WTC11 (cell line): ENCODE results near the gene RASL12. TPM values are rescaled to one million over a fixed set of nuclear protein-coding genes. Genes with fewer than 3 reads are reported as not detected.

Experiments
- ATAC-seq: fragments of 200-7000 bp; cut with Tn5 transposase; 2 replicates; pipeline ENCODE4 v1.10.0; 2021; ENCODE audit warnings: mild to moderate bottlenecking, moderate library complexity
- CTCF ChIA-PET: fragments of 300-600 bp; sonication (Branson Sonifier 250); formaldehyde crosslinking; loops from one replicate; lab custom pipeline; 2021; ENCODE audit warnings: antibody characterized with exemption; lab: Charles Lee
- POLR2A ChIA-PET: fragments of 350-600 bp; sonication (Branson Sonifier 250); formaldehyde crosslinking; loops from one replicate; lab custom pipeline; 2021; ENCODE audit warnings: antibody characterized with exemption; lab: Charles Lee
- DNase-seq: peaks from one replicate; pipeline ENCODE4 v3.0.0; 2021; ENCODE audit warnings: low spot score
- H3K27ac Mint-ChIP-seq: 2 replicates; pipeline ENCODE4 v1.8.0; 2021; ENCODE audit warnings: mixed read lengths
- H3K27me3 Mint-ChIP-seq: 2 replicates; pipeline ENCODE4 v1.8.0; 2021; ENCODE audit warnings: low read depth, mild to moderate bottlenecking, moderate library complexity, mixed read lengths
- H3K36me3 Mint-ChIP-seq: 2 replicates; pipeline ENCODE4 v1.8.0; 2021; ENCODE audit warnings: mixed read lengths
- H3K4me1 Mint-ChIP-seq: 2 replicates; pipeline ENCODE4 v1.8.0; 2022; ENCODE audit warnings: mixed read lengths
- H3K4me3 Mint-ChIP-seq: 2 replicates; pipeline ENCODE4 v1.8.0; 2021; ENCODE audit warnings: mild to moderate bottlenecking, moderate library complexity, mixed read lengths
- H3K9me3 Mint-ChIP-seq: 2 replicates; pipeline ENCODE4 v1.8.0; 2021; ENCODE audit warnings: mixed read lengths
- CBFB ChIP-seq: sonication (generic); formaldehyde crosslinking; IDR thresholded peaks from 2 replicates; pipeline ENCODE4 v1.8.1; 2022; ENCODE audit warnings: mild to moderate bottlenecking, low read depth, missing genetic modification reagents
- CREM ChIP-seq: sonication (generic); formaldehyde crosslinking; IDR thresholded peaks from 2 replicates; pipeline ENCODE4 v1.8.1; 2022; ENCODE audit warnings: mild to moderate bottlenecking, missing genetic modification reagents, moderate library complexity
- FOXP4 ChIP-seq: sonication (generic); formaldehyde crosslinking; IDR thresholded peaks from 2 replicates; pipeline ENCODE4 v1.8.0; 2022; ENCODE audit warnings: mild to moderate bottlenecking, missing genetic modification reagents
- GABPB1 ChIP-seq: sonication (generic); formaldehyde crosslinking; IDR thresholded peaks from 2 replicates; pipeline ENCODE4 v1.8.1; 2023; ENCODE audit warnings: mild to moderate bottlenecking, missing genetic modification reagents
- GTF2I ChIP-seq: fragments of 250-450 bp; sonication (Bioruptor Pico); conservative IDR thresholded peaks from 2 replicates; pipeline ENCODE4 v1.4.0; 2021; ENCODE audit warnings: mild to moderate bottlenecking
- MXD4 ChIP-seq: fragments of 250-450 bp; sonication (Bioruptor Pico); IDR thresholded peaks from 2 replicates; pipeline ENCODE4 v1.8.0; 2021; ENCODE audit warnings: mild to moderate bottlenecking, moderate library complexity, borderline replicate concordance
- RORB ChIP-seq: fragments of 250-450 bp; sonication (Bioruptor Pico); IDR thresholded peaks from 2 replicates; pipeline ENCODE4 v1.9.0; 2021; ENCODE audit warnings: mild to moderate bottlenecking
- SMAD3 ChIP-seq: sonication (generic); formaldehyde crosslinking; IDR thresholded peaks from 2 replicates; pipeline ENCODE4 v1.8.0; 2022; ENCODE audit warnings: missing genetic modification reagents, mild to moderate bottlenecking, borderline replicate concordance
- SOX15 ChIP-seq: fragments of 250-450 bp; sonication (Bioruptor Pico); IDR thresholded peaks from 2 replicates; pipeline ENCODE4 v1.9.0; 2021; ENCODE audit warnings: mild to moderate bottlenecking
- TEAD1 ChIP-seq: sonication (generic); formaldehyde crosslinking; IDR thresholded peaks from 2 replicates; pipeline ENCODE4 v1.8.0; 2022; ENCODE audit warnings: mild to moderate bottlenecking, missing genetic modification reagents
- ZNF532 ChIP-seq: fragments of 250-450 bp; sonication (Bioruptor Pico); IDR thresholded peaks from 2 replicates; pipeline ENCODE4 v1.9.0; 2021; ENCODE audit warnings: mild to moderate bottlenecking, borderline replicate concordance
- total RNA-seq: library from RNA; stranded (reverse); gene quantifications from 3 replicates; pipeline ENCODE4 v1.2.3, GENCODE V29; 2021
- TF ChIP-seq, protein P1 (sequence below): fragments of 250-450 bp; sonication (Bioruptor Pico); IDR thresholded peaks from 2 replicates; pipeline ENCODE4 v1.8.0; 2021; ENCODE audit warnings: mild to moderate bottlenecking
- TF ChIP-seq, protein P2 (sequence below): sonication (generic); formaldehyde crosslinking; IDR thresholded peaks from 2 replicates; pipeline ENCODE4 v1.8.0; 2023; ENCODE audit warnings: missing genetic modification reagents

The RASL12 gene
- total RNA-seq, 1 experiment from 2014 or later, result 5.6 TPM

DNA sequence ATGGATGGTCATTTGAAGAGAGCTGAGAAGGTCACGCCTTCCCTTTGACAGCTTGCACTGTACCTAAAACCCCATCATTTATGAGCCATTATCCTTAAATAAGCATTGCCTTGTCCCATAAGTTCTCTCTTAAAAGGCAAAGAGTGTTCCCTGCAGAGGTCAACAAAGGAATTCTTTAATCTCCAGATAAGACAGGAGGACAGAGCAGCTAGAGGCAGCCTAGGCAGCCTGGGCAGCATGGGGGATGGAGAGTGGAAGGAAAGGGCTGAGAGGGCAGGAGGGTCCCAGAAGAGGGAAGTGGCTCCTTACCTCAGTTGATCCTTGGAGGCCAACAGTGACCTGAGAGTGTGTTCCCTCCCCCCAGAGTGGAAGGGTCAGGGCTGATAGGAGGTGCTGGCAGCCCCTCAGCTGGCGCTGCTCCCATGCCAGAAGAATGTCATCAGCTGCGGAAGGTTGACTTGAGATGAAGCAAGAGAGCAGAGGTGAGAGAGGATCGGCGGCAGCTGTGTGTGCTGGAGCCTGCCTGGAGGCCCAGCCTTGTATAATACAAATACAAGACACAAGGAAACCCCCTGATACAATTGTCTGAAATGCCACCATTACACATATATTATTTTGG, 21.5 kb upstream of the RASL12 start:
- ATAC-seq, result no peak
- no peak overlapping the region for H3K4me3 Mint-ChIP-seq
- no peak overlapping the region for H3K27ac Mint-ChIP-seq

DNA sequence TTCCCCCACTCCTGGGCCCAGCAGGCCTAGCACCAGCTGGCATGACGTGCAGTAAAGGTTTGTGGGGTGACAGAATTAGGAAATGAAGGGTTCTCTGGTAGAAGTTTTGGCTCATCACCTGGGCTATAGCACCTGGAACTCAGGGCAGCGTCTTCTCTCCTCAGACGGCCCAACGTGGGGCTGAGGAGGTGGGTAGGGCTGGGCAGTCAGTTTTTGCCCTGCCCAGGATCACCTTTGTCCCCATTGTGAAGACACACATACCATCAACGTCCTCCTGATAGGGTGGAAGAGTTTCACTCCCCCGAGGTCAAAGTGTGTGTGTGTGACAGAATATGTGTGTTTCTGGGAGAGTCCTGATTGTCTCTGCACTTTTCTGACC, 20.8 kb upstream of the RASL12 start:
- Mint-ChIP-seq H3K36me3 (no peaks in the 10 kb centered on the region), H3K4me3 (no peak overlapping the region), H3K27ac (no peak overlapping the region), H3K4me1 (peaks cover 48% of the 10 kb centered on the region), H3K9me3 (no peaks in the 10 kb centered on the region), H3K27me3 (peaks cover 10% of the 10 kb centered on the region)
- POLR2A ChIA-PET, result no interaction called here
- CTCF ChIA-PET, result interaction anchor here (1.0 to 15.1 kb wide), 5 partner anchors 11 to 55 kb away, joined by 3 to 308 read pairs (median 5); no protein-coding TSS in a partner anchor
- no peak for DNase-seq
- TF ChIP-seq SMAD3 (CRISPR knock-in tag) (no peak), SOX15 (CRISPR knock-in tag) (no peak), FOXP4 (CRISPR knock-in tag) (no peak), GTF2I (no peak), CREM (CRISPR knock-in tag) (no peak), RORB (CRISPR knock-in tag) (no peak), CBFB (no peak), ZNF532 (no peak)
- TF ChIP-seq, protein P1, sequence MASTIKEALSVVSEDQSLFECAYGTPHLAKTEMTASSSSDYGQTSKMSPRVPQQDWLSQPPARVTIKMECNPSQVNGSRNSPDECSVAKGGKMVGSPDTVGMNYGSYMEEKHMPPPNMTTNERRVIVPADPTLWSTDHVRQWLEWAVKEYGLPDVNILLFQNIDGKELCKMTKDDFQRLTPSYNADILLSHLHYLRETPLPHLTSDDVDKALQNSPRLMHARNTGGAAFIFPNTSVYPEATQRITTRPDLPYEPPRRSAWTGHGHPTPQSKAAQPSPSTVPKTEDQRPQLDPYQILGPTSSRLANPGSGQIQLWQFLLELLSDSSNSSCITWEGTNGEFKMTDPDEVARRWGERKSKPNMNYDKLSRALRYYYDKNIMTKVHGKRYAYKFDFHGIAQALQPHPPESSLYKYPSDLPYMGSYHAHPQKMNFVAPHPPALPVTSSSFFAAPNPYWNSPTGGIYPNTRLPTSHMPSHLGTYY (CRISPR knock-in tag), result no peak
- TF ChIP-seq, protein P2, sequence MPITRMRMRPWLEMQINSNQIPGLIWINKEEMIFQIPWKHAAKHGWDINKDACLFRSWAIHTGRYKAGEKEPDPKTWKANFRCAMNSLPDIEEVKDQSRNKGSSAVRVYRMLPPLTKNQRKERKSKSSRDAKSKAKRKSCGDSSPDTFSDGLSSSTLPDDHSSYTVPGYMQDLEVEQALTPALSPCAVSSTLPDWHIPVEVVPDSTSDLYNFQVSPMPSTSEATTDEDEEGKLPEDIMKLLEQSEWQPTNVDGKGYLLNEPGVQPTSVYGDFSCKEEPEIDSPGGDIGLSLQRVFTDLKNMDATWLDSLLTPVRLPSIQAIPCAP (CRISPR knock-in tag), result no peak
- ATAC-seq, result no peak

More for the DNA sequence above, 21.5 kb upstream of the RASL12 start:
- CTCF ChIA-PET, result interaction anchor here (1.0 to 15.1 kb wide), 5 partner anchors 11 to 56 kb away, joined by 3 to 308 read pairs (median 5); no protein-coding TSS in a partner anchor
- no peaks in the 10 kb centered on the region for H3K9me3 Mint-ChIP-seq
- H3K27me3 Mint-ChIP-seq, result peaks cover 9% of the 10 kb centered on the region
- no peaks in the 10 kb centered on the region for H3K36me3 Mint-ChIP-seq
- DNase-seq, result no peak
- POLR2A ChIA-PET, result no interaction called here
- H3K4me1 Mint-ChIP-seq, result peaks cover 42% of the 10 kb centered on the region
- TF ChIP-seq GABPB1 (CRISPR knock-in tag) (0 out of 2 replicates have a peak, but pooled peaks have one; percentile 29), MXD4 (CRISPR knock-in tag) (no peak), CREM (CRISPR knock-in tag) (no peak), TEAD1 (CRISPR knock-in tag) (no peak)
